ENCODE measurements around the gene SLCO2A1. TPM values are rescaled to one million over a fixed set of nuclear protein-coding genes. Genes with fewer than 3 reads are reported as not detected.

The SLCO2A1 gene
- total RNA-seq, 1 donor, result under 0.01 TPM

DNA sequence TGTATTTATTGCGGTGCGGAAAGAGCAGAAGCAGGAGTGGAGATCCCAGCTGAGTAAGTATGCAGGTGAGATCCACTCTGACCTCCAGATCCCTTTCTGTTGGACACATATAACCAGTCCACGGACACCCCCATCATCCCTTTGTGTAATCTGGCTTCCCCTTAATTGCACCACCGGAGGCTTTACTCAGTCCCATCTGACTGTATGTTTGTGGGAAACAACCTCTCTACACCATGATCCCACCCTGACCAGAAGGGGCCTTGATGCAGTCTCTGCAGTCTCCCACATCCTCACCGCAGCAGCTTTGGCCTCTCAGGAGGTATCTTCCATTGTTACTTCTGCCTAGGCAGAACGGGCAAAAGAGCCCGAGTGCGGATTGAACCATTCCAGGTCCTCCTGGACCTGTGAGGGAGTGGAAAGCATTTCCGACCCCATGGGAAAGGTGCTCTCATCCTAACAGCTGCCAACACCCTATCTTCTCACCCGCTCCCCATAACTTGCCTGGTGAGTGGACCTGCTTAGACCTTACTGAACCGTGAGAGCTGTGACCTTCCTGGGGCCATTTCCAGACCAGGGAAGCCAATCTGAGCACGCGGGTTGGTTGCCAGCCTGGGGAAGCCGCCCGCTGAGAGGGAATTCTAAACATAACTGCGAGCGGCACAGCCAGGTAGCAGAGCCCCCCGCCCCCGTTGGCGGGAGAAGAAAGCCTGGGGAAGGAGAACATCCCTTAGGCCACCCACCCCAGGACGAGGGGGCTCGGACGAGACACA is 1.1 kb downstream of the SLCO2A1 start:
- no peak overlapping the region for H3K4me3 ChIP-seq (ENCODE audit: low read depth, low read length)
- DNase-seq (ENCODE audit: low read depth), result no peak
- TF ChIP-seq, protein P1, sequence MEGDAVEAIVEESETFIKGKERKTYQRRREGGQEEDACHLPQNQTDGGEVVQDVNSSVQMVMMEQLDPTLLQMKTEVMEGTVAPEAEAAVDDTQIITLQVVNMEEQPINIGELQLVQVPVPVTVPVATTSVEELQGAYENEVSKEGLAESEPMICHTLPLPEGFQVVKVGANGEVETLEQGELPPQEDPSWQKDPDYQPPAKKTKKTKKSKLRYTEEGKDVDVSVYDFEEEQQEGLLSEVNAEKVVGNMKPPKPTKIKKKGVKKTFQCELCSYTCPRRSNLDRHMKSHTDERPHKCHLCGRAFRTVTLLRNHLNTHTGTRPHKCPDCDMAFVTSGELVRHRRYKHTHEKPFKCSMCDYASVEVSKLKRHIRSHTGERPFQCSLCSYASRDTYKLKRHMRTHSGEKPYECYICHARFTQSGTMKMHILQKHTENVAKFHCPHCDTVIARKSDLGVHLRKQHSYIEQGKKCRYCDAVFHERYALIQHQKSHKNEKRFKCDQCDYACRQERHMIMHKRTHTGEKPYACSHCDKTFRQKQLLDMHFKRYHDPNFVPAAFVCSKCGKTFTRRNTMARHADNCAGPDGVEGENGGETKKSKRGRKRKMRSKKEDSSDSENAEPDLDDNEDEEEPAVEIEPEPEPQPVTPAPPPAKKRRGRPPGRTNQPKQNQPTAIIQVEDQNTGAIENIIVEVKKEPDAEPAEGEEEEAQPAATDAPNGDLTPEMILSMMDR (IDR thresholded peaks at IDR 0.05; ENCODE audit: insufficient read depth, low read length), result no peak

- TF ChIP-seq, protein P1 (IDR thresholded peaks at IDR 0.05; ENCODE audit: insufficient read depth, low read length), result no peak
- no peak overlapping the region for H3K4me3 ChIP-seq (ENCODE audit: low read depth, low read length)
These were observed 2.1 kb downstream of the SLCO2A1 start for GRCh38 chr3:134027631-134028030.

GRCh38 chr3:134020135-134020680 is 9.5 kb downstream of the SLCO2A1 start:
- TF ChIP-seq, protein P1 (IDR thresholded peaks at IDR 0.05; ENCODE audit: insufficient read depth, low read length), result no peak
- DNase-seq (ENCODE audit: low read depth), result no peak
- H3K4me3 ChIP-seq (ENCODE audit: low read depth, low read length), result no peak overlapping the region

More at GRCh38 chr3:134027631-134028030, 2.1 kb downstream of the SLCO2A1 start:
- DNase-seq (ENCODE audit: low read depth), result no peak

DNA sequence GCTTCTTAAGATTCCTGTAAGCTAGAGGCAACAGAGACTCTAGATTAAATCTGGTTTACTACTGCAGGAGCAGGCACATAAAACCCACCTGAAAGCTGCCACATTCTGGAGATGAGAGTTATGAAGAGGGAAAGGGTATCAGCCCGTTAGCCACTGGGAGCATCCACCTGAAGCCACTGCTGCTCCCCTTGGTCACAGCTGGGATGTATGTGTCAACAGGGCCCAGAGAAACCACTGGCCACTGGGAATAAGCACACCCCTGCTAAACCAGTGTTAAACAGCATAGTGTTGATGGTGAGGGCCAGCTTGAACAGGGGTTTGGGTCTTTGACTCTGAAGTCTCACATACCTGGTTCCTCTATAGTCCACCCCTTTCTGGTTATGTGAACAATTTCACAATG is 10.9 kb downstream of the SLCO2A1 start:
- no peak overlapping the region for H3K4me3 ChIP-seq (ENCODE audit: low read depth, low read length)
- TF ChIP-seq, protein P1 (IDR thresholded peaks at IDR 0.05; ENCODE audit: insufficient read depth, low read length), result no peak
- DNase-seq (ENCODE audit: low read depth), result no peak

GRCh38 chr3:134018406-134018805 is 11.3 kb downstream of the SLCO2A1 start:
- peak; percentile 48 for DNase-seq (ENCODE audit: low read depth)
- no peak overlapping the region for H3K4me3 ChIP-seq (ENCODE audit: low read depth, low read length)
- TF ChIP-seq, protein P1 (IDR thresholded peaks at IDR 0.05; ENCODE audit: insufficient read depth, low read length), result no peak

GRCh38 chr3:134017490-134017889 is 12.2 kb downstream of the SLCO2A1 start:
- H3K4me3 ChIP-seq (ENCODE audit: low read depth, low read length), result no peak overlapping the region
- TF ChIP-seq, protein P1 (IDR thresholded peaks at IDR 0.05; ENCODE audit: insufficient read depth, low read length), result no peak
- DNase-seq (ENCODE audit: low read depth), result no peak
